Ovary (tissue), 3 donors: ENCODE data around the gene TENM4.

Experiments
- EP300 ChIP-seq: sonication (generic); formaldehyde crosslinking; IDR thresholded peaks from one replicate; pipeline ENCODE4 v1.6.1; 2017; ENCODE audit warnings: antibody characterized with exemption
- TF ChIP-seq, protein P1 (sequence below), 3 donors: fragments of 450-650 bp in 2 of 3; fragments of 200-600 bp in 1 of 3; IDR thresholded peaks; one replicate each; pipeline versions ENCODE4 v1.5.1 to v1.8.0; 2016 to 2022; ENCODE audit warnings: antibody characterized with exemption in 3 of 3, mild to moderate bottlenecking in 1 of 3
- donor health status: DM: no; HTN: no; CAD: no.

GRCh38 chr11:79358258-79358657 lies 82.6 kb downstream of the TENM4 start:
- TF ChIP-seq, protein P1, sequence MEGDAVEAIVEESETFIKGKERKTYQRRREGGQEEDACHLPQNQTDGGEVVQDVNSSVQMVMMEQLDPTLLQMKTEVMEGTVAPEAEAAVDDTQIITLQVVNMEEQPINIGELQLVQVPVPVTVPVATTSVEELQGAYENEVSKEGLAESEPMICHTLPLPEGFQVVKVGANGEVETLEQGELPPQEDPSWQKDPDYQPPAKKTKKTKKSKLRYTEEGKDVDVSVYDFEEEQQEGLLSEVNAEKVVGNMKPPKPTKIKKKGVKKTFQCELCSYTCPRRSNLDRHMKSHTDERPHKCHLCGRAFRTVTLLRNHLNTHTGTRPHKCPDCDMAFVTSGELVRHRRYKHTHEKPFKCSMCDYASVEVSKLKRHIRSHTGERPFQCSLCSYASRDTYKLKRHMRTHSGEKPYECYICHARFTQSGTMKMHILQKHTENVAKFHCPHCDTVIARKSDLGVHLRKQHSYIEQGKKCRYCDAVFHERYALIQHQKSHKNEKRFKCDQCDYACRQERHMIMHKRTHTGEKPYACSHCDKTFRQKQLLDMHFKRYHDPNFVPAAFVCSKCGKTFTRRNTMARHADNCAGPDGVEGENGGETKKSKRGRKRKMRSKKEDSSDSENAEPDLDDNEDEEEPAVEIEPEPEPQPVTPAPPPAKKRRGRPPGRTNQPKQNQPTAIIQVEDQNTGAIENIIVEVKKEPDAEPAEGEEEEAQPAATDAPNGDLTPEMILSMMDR (IDR thresholded peaks at IDR 0.05): no peak
- no peak for TF ChIP-seq EP300
